NCI-H526 (cell line): ENCODE results near the gene IBTK.
"Not testable (repeated sequence)": the region's sequence is repeated elsewhere in the genome, so short reads cannot be mapped to it uniquely, and the experiment has no call there.

Experiments
- DNase-seq, 2 experiments: peaks; one replicate each; lab custom pipeline; 2025; lab: John Stamatoyannopoulos, UW

Gene IBTK

DNA sequence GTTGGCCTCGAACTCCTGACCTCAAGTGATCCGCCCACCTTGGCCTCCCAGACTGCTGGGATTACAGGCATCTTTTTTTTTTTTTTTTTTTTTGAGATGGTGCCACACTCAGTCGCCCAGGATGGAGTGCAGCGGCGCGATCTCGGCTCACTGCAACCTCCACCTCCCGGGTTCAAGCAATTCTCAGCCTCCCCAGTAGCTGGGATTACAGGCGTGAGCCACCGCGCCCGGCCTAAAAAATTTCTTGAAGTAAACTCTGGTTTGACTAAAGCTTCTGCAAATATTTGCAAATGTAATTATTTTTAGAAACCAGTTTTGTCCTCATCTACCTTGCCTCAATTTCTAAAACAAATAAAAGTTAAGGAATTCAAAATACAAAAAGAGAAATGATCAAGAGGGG lies 1.2 kb downstream of the IBTK start:
- DNase-seq = no peak

DNA sequence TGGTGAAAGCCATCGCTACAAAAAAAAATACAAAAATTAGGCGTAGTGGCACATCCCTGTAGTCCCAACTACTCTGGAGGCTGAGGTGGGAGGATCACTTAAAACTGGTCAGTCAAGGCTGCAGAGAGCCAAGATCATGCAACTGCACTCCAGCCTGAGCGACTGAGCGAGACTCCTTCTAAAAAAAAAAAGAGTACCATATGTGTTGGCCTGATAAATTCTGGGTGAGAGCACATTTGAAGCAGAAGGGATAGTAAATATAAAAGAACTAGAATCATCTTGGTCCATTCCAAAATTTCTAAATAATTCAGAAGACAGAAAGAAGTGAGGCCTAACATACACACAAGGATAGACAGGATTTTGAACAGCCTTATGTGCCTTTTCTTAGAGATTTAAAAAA lies 2.2 kb downstream of the IBTK start:
- DNase-seq = no peak

DNA sequence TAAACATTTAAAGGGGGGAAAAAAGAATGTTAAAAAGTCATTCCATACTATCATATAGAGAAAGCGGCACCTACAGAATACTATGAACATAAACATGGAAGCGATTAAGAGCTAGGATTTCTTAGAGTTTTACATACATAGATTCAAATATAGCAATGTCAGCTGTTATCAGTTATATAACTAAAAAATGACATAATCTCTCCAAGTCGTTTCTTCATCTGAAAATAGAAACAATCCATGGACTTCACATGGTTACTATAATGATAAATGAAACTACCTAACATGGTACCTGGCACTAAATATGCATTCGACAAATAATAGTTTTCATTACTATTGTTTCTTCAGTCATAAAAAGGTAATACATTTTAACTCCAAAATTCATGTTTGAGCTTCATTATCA lies 3.7 kb downstream of the IBTK start:
- no peak for DNase-seq

DNA sequence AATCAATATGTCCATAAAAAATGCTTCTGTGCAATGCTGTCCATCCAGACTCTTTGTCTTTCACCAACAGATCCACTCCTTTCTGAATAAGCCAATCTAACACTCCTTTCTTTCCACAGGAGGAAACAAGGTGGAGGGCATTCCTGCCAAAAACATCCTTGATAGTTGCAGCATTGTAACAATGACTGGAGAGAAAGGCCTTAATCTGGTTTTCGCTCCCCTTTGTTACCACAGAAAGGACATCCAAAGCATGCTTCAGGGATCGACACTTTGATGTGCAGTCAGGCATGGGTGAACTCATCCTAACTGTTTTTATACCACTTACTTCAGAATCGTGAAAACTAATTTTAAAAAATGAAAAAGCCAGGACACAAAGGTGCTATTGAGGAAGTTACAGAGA lies 7.4 kb downstream of the IBTK start:
- no peak for DNase-seq

DNA sequence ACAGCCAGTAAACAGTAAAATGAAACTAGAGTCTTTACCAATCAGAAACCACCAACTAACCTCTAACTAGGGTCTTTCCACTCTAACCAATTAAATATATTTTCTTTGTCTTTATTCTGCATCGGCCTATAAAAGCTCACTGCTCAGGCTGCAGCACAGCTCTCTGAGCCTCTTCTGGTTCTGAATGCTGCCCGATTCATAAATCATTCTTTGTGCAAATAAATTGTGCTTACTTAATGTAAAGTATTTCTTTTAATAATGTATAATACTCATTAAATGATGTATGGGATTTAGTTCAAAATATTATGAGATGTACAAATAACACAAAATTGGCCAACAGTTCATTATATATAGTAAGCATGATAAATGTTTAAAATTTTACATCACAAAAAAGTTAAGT lies 7.9 kb downstream of the IBTK start:
- no peak for DNase-seq

DNA sequence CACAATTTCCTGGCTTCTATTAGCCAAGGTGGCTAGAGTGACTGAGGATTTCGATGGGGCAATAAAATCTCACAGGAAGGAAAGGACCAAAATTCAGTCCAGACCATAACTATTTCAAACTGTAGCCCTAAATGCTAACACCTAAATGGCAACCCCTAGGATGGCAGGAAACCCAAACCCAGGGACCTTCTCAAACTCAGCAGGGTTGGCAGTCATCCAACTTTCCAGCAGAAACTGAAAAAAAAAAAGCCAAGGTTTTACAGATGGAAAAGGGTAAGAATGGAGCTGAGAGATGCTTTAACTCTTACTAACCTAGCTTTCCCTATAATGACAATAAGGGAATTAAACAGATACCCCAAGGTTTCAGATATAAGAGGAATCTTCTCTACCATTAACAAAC lies 10.5 kb downstream of the IBTK start:
- DNase-seq = no peak

DNA sequence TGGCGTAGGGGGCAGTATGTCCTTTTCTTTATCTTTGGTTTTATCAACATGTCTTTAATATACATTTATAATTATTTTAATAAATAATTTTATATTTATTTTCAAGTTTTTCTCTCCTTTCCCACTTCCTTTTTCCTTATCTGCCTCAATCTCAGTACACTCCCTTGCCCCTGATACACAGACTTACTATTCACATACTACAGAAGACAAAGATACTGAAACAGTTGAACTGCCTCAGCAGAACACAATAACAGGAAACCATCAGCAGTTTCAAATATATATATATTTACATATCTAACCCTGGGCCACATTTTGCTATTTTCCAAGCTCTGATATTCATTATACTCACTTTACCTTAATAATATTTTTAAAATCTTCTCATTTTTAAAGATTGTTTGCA lies 19.8 kb downstream of the IBTK start:
- no peak for DNase-seq

DNA sequence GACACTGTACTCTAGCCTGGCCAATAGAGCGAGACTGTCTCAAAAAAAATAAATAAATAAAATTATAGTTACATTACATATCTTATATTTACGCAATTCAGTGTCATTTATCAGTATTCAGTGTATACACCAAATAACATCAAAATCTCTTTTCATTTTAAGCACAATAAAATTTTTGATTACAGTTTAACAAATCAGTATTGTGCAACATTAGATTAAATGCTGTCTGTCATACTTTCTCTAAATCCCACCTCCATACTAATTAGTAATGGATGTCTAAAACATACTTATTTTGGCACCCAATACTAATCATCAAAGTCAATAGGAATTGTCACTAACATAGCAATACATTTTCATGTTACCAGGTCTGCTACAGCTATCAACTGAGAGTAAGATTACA lies 27.4 kb downstream of the IBTK start:
- DNase-seq = no peak

DNA sequence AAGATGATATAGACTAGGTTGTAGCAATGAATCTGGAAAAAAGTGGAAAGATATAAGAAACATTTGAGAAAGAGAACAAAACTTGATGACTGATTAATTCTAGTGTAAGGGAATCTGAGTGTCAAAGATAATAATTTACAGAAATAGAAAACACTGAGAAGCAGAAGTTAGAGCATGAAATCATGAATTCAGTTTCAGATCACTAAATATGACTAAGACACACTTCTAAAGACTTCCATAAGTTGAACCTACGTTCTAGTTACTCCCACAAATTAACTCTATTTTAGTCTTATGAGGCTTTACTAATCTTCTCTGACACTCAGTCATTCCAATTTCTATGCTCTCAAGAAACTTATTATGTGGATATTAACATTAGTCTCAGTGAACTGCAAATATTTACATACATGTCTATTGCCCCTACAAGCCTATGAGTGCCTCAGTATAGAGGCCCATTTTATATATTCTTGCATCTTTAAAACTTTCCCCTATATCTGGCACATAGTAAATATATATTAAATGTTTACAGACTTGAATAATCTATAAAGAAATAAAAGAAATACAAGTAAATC lies 30.4 kb downstream of the IBTK start:
- no peak for DNase-seq

DNA sequence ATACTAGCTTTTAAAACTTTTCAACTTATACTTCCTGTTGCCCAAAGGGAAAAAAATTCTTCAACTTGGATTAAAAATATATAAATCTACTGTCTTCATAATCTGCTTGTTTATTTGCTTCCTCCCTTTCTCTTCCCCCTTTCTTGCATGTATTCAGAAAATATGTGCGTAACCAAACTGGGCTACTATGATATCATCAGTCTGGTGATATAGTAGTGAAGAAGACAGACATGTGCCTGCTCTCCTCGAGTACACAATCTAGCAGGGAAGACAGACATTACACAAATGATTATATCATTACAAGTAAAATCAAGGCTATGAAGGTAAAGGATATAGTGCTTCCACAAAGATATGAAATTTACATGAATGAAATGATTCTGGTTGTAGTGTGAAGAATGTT lies 31.0 kb downstream of the IBTK start:
- no peak for DNase-seq

DNA sequence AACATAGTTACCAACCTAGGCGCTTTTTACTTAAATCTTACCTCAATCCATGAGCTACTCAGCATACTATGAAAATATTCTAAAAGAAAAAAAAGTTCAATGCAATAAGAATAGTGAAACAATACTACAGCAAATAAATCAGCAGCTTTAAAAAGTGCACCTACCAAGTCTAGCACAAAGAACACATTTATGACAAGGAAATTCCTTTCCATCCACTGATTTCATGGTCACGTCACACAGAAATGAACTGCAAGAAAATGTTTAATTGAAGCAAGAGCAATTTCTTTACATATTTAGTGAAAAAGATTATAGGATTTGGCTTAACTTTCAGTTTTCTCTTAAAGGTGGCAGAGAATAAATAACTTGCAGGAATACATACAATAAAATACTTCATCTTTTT lies 36.2 kb downstream of the IBTK start:
- DNase-seq = no peak

DNA sequence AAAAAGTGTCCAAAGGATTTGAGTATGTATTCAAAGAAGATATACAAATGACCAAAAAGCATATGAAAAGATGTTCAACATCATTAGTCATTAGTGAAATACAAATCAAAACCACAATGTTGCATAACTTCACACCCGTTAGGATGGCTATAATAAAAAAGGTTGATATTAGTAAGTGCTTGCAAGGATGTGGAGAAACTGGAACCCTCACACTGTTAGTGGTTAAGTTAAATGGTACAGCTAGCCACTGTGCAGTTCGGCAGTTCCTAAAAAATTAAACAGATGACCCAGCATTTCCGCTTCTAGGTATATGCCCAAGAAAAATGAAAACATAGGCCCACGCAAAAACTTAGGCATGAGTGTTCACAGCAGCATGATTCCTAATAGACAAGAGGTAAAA lies 38.6 kb downstream of the IBTK start:
- no peak for DNase-seq

DNA sequence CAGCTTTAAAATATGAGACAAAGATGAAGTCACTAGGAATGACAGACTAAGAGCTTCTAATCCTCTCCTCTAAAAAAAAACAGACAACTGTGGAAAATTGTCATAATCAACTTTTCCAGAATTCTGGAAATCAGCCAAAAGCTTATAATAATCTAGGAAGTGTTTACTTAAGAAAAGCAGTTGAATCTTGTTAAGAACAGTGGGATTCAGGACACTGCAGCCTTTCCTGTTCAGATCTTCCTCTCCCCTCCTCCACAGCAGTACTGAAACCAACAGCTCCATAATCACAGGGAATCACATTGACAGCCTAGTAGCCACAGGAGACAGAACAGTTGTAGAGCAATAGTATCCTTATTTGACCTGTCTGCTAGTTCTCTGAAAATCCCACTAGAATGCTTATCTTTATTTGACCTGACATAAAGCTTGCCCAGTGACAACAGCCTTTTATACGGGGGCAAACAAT lies 41.6 kb downstream of the IBTK start:
- peak; percentile 2 to 3 for DNase-seq

DNA sequence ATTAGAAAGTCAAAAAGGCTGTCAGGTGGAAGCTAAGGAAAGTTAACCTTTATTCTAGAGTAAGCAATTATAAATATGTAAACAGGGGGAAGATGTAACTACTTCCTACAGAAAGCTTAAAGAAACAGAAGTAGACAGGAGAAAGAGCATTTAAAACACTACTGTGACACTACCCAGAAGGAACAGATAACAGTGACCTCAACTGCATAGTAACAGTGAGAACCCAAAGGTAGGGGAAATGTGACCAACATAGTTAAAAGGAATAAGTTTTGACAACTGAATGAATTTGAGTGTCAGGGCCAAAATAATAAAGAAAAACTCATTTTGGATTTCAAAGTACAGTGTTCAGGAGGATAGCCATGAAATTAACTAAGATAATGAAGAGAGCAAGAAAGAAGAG lies 43.5 kb downstream of the IBTK start:
- DNase-seq = no peak

DNA sequence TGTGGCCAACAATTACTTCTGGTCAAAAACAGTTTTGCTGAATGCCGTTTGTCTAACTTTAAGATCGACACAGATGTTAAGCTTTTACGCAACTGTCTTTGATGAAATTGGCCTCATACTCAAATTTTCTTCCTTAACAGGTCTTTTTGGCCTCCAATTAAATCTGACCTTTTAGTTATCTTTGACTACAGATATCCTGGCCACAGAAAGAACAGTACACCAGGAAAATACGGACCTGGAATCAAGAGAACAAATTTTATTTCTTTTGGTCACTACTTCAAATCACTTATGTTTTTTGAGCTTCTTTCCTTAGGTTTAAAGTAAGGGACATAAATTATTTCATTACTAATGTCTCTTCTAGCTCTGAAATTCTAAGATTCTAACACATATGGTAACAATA lies 49.8 kb downstream of the IBTK start:
- no peak for DNase-seq

DNA sequence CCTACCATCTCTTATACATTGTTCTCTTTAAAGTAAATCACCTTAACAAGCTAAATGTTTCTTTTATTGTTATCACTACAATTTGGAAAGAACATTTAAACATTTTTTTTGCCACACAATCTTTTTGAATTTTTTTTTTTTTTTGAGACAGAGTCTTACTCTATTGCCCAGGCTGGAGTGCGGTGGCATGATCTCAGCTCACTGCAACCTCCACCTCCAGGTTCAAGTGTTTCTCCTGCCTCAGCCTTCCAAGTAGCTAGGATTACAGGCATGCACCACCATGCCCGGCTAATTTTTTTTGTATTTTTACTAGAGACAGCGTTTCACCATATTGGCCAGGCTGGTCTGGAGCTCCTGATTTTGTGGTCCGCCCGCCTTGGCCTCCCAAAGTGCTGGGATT lies 50.3 kb downstream of the IBTK start:
- DNase-seq = not testable (repeated sequence)

DNA sequence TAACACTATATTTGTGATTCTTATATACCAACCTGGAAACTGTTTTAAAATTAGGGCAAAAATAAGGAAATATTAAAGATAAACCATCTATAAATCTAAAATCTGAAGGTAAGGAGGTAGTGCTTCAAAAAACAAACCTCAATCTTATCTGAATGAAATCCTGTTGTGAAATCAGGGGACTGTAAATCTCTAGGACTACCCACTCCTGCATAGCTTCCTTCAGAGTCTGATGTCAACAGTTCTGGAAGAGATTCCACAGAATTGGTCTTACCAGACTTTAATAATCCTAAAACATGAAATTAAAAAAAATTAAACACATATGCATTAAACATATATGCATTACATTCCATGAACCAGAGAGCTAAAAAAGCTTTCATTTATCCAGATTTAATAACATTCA lies 51.4 kb downstream of the IBTK start:
- DNase-seq = no peak

DNA sequence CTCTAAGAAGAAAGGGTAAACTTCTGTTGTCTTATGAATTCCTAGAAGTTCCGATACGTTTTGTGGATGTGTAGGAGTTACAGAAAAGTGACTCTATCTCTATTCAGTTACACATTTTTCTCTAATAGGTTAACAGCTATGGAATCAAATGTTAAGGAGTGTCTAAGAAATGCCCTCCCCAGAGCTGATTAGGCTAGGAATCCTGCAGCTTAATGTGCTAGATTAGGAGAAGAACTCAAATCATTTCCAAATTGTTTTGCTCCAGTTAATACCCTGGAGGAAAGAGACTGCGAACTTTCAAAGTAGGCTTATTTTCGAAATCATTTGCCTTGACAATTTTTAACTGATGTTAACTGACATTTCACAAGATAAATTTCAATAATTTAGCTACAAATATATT lies 51.9 kb downstream of the IBTK start:
- DNase-seq = no peak

DNA sequence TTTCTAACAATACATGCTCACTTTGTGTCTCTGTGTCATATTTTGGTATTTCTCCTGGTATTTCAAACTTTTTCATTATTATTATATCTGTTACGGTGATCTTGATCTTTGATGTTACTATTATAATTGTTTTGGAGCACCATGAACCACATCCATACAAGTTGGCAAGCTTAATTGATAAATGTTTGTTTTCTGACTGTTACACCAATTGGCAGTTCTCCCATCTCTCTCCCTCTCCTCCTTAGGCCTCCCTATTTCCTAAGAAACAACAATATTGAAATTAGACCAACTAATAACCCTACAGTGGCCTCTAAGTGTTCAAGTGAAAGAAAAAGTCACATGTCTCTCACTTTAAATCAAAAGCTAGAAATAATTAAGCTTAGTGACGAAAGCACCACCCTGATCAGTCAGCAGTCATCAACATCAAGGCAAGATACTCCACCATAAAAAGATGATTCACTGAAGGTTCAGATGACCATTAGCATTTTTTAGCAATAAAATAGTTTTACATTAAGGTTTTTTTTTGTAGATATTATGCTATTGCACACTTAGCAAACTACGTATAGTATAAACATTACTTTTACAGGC lies 61.5 kb downstream of the IBTK start:
- DNase-seq = no peak

DNA sequence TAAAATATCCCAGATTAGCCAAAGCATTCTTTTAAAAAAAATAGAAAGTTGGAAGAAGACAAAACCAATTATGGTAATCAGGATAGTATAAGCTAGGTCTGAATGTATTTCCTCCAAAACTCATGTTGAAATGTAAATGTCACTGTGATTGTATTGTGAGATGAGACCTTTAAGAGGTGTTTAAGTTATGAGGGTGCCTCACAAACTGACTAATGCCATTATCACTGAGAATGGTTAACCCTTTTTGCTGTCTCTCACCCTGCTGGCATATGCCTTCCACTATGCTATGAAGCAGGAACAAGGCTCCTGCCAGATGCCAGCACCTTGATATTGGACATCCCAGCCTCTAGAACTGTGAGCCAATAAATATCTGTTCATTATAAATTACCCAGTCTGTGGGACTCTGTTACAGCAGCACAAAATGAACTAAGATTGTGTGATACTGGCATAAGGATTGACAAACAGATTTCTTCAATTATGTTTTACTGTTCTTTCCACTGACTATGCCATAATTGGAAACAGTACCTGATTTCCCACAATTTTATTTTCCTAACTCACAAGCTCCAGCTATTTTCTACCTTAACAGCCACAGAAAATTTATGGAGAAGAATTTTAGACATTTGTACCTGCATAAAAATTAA lies 63.8 kb downstream of the IBTK start:
- no peak for DNase-seq

DNA sequence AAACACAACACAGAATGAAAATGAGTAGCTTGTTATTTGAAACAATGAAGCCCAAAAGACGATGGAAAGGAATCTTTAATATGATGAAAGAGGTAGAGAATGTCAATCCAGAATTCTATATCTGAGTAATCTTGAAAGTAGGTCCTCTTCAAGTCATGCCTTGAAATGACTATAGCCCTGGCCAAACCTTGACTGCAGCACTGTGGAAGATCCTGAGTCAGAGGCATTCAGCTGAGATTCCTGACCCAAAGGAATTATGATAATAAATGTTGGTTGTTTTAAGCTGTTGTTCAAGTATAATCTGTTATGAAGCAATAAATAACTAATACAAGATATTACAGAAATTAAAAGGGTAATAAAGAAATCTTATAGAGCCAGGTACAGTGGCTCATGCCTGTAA lies 64.8 kb downstream of the IBTK start:
- DNase-seq = no peak

DNA sequence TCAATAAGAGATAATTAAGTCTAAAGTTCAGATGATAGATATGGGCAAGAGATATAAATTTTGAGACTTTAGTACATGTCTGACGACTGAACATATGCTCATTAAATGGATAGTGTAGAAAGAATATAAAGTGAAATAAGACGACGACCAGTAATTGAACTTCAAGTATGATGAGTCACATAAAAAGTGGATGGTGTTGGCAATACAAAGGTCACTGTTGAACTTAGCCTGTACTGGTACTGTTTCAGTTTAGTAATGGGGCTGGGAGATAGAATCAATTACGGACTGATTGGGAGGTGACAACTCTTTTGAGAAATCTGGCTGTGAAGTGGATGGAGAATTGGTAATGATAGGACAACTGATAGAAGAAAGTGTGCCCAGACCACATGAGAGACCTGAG lies 68.1 kb downstream of the IBTK start:
- no peak for DNase-seq

DNA sequence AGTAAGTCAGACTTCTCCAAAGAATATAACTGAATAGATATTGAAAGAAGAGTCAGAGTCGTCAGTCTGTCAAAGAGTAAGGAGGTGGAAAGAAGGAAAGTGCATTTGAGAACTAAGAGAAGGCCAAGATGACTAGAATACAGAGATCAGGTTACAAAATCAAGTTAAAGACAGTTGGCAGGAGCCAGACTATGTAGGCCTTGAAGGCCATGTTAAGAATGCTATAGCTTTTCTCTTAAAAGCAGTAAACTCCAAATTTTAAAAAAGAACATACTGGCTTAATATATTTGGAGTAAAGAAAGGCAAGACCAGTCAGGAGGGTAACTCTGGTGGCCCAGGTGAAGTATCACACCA lies 68.8 kb downstream of the IBTK start:
- DNase-seq = no peak
